Smooth muscle cell (in vitro differentiated cells): ENCODE measurements around the gene CCDC15. TPM values are rescaled to one million over a fixed set of nuclear protein-coding genes. Genes with fewer than 3 reads are reported as not detected.
"Not testable (repeated sequence)": the region's sequence is repeated elsewhere in the genome, so short reads cannot be mapped to it uniquely, and the experiment has no call there.

Source experiments
- DNase-seq: peaks from one replicate; lab custom pipeline; 2025; ENCODE audit not compliant: unreplicated experiment; lab: John Stamatoyannopoulos, UW
- H2AFZ ChIP-seq: fragments of 200-600 bp; sonication (generic); 2 replicates; pipeline ENCODE4 v1.6.0; 2016; ENCODE audit warnings: antibody characterized with exemption, low read depth, mild to moderate bottlenecking
- H3F3A ChIP-seq: fragments of 200-600 bp; sonication (generic); 2 replicates; pipeline ENCODE4 v1.6.0; 2017; ENCODE audit warnings: antibody characterized with exemption, low read depth
- H3K27ac ChIP-seq: fragments of 200-600 bp; sonication (generic); 2 replicates; pipeline ENCODE4 v1.5.1; 2016; ENCODE audit warnings: low read depth, mild to moderate bottlenecking
- H3K27me3 ChIP-seq: fragments of 200-600 bp; sonication (generic); 2 replicates; pipeline ENCODE4 v1.6.1; 2016; ENCODE audit warnings: low read depth, mild to moderate bottlenecking
- H3K36me3 ChIP-seq: fragments of 200-600 bp; sonication (generic); 2 replicates; pipeline ENCODE4 v1.5.1; 2016; ENCODE audit warnings: low read depth
- H3K4me1 ChIP-seq: fragments of 200-600 bp; sonication (generic); 2 replicates; pipeline ENCODE4 v1.5.1; 2016; ENCODE audit warnings: low read depth
- H3K4me2 ChIP-seq: fragments of 200-600 bp; sonication (generic); 2 replicates; pipeline ENCODE4 v1.6.0; 2016; ENCODE audit warnings: mild to moderate bottlenecking
- H3K4me3 ChIP-seq: fragments of 200-600 bp; sonication (generic); 2 replicates; pipeline ENCODE4 v1.5.1; 2016; ENCODE audit warnings: mild to moderate bottlenecking
- H3K79me2 ChIP-seq: fragments of 200-600 bp; sonication (generic); 2 replicates; pipeline ENCODE4 v1.6.0; 2016; ENCODE audit warnings: low read depth, mild to moderate bottlenecking
- H3K9ac ChIP-seq: fragments of 200-600 bp; sonication (generic); 2 replicates; pipeline ENCODE4 v1.6.0; 2016; ENCODE audit warnings: low read depth
- H3K9me3 ChIP-seq: fragments of 200-600 bp; sonication (generic); replicated peaks from 2 replicates; pipeline ENCODE4 v1.5.1; 2016; ENCODE audit warnings: low read depth
- H4K20me1 ChIP-seq: fragments of 200-600 bp; sonication (generic); 2 replicates; pipeline ENCODE4 v1.6.0; 2016; ENCODE audit warnings: low read depth
- CTCF ChIP-seq: fragments of 200-600 bp; sonication (generic); IDR thresholded peaks from 2 replicates; pipeline ENCODE4 v1.5.1; 2017; ENCODE audit warnings: borderline replicate concordance, mild to moderate bottlenecking, antibody characterized with exemption; ENCODE audit not compliant: insufficient read depth, poor library complexity, severe bottlenecking
- WGBS: methylation state at CpG from one replicate; pipeline ENCODE4 v1.1.7; 2016; ENCODE audit warnings: low lambda C conversion rate; 5-methylcytosine and 5-hydroxymethylcytosine counted together
- polyA plus RNA-seq: library from polyadenylated mRNA; unstranded; fragments of >200 nt; fragmentation: Nextera tagmentation; extraction: Ambion mirVana; gene quantifications from 2 replicates; pipeline ENCODE4 v1.2.1, GENCODE V29; 2016
- total RNA-seq: library from RNA; depleted of rRNA; stranded (reverse); fragments of >200 nt; gene quantifications from 2 replicates; pipeline ENCODE4 v1.2.3, GENCODE V29; 2014

CCDC15 gene
- total and polyA plus RNA-seq, 2 experiments from 2014 or later = 1.9 to 4.0 TPM

DNA sequence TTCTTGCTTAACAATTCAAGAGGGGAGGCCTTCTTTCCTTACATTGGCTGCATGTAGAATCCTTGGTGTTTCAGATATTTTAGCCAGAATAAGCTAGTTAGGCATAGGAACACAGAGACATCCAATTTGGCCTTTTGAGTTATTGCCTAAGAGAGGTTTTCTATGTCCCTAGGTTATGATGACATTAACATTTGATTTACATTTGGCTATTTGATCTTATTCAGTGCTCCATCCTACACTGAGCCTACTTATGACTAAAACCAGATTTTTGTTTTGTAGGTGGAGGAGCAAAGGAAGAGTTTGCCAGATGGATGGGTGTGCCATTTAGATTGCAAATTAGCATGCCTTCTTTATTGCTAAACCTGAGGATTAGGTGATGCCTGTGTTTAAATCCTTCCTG lies 98.0 kb downstream of the CCDC15 start:
- Histone ChIP-seq H4K20me1 (no peaks in the 10 kb centered on the region), H3K27ac (no peak overlapping the region), H2AFZ (no peak overlapping the region), H3K79me2 (no peaks in the 10 kb centered on the region), H3F3A (no peaks in the 10 kb centered on the region), H3K4me2 (no peak overlapping the region), H3K36me3 (no peaks in the 10 kb centered on the region), H3K4me3 (no peak overlapping the region), H3K9me3 (no peaks in the 10 kb centered on the region), H3K4me1 (no peaks in the 10 kb centered on the region), H3K9ac (no peak overlapping the region), H3K27me3 (no peaks in the 10 kb centered on the region)
- no peak for TF ChIP-seq CTCF
- no peak for DNase-seq

DNA sequence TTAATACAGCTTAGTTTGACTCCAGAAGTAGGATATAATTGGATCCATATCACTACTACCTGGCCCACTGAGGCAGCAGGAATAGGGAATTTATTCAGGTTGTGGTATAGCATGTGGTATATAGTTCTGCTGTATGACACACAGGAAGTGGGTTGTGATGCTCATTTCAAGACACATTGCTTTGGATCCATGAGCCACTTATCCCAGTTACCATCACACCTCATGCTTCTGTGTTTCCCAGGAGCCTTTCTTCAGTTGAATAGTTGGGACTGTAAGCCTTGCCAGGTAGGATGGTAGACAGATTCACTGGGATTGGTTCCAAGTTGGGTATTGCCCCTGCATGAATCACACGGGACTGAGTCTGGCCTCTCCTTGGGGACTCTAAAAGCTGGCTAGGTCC lies 99.2 kb downstream of the CCDC15 start:
- Histone ChIP-seq H3K9ac (no peak overlapping the region), H3F3A (no peaks in the 10 kb centered on the region), H3K36me3 (no peaks in the 10 kb centered on the region), H3K9me3 (no peaks in the 10 kb centered on the region), H3K4me2 (no peak overlapping the region), H2AFZ (no peak overlapping the region), H3K4me3 (no peak overlapping the region), H3K27ac (no peak overlapping the region), H3K27me3 (no peaks in the 10 kb centered on the region), H4K20me1 (no peaks in the 10 kb centered on the region), H3K79me2 (no peaks in the 10 kb centered on the region), H3K4me1 (no peaks in the 10 kb centered on the region)
- TF ChIP-seq CTCF = no peak
- 96% methylated on average over 1 of the region's 1 CpG for WGBS
- DNase-seq = no peak

GRCh38 chr11:125055107-125055715 lies 101.2 kb downstream of the CCDC15 start:
- TF ChIP-seq CTCF = no peak
- H3K4me3 ChIP-seq = no peak overlapping the region
- no peak overlapping the region for H3K27ac ChIP-seq
- no peak overlapping the region for H3K4me2 ChIP-seq
- H3K27me3 ChIP-seq = peaks cover 1% of the 10 kb centered on the region
- H2AFZ ChIP-seq = no peak overlapping the region
- no peaks in the 10 kb centered on the region for H4K20me1 ChIP-seq
- H3K79me2 ChIP-seq = no peaks in the 10 kb centered on the region
- no peaks in the 10 kb centered on the region for H3F3A ChIP-seq
- no peaks in the 10 kb centered on the region for H3K4me1 ChIP-seq
- no peaks in the 10 kb centered on the region for H3K36me3 ChIP-seq
- WGBS = 72% methylated on average over 2 of the region's 2 CpGs
- H3K9ac ChIP-seq = no peak overlapping the region
- no peak for DNase-seq
- no peaks in the 10 kb centered on the region for H3K9me3 ChIP-seq

DNA sequence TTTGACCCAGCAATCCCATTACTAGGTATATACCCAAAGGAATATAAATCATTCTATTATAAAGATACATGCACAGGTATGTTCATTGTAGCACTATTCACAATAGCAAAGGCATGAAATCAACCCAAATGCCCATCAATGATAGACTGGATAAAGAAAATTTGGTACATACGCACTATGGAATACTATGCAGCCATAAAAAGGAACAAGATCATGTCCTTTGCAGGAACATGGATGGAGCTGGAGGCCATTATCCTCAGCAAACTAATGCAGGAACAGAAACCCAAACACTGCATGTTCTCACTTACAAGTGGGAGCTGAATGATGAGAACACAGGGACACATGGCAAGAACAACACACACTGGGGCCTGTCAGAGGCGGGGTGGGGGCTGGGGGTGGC lies 102.1 kb downstream of the CCDC15 start:
- WGBS = 100% methylated on average over 2 of the region's 2 CpGs
- H3K9ac ChIP-seq, H3K27ac ChIP-seq, H3F3A ChIP-seq, DNase-seq, H4K20me1 ChIP-seq, H3K4me3 ChIP-seq, H3K27me3 ChIP-seq, H3K36me3 ChIP-seq, H3K4me1 ChIP-seq, H3K4me2 ChIP-seq, H2AFZ ChIP-seq, H3K79me2 ChIP-seq, H3K9me3 ChIP-seq: not testable (repeated sequence)
